ENCODE measurements around the gene UBASH3A.
A peak's percentile ranks its signal among the peaks of the same experiment; 100 is the strongest.

UBASH3A gene

DNA sequence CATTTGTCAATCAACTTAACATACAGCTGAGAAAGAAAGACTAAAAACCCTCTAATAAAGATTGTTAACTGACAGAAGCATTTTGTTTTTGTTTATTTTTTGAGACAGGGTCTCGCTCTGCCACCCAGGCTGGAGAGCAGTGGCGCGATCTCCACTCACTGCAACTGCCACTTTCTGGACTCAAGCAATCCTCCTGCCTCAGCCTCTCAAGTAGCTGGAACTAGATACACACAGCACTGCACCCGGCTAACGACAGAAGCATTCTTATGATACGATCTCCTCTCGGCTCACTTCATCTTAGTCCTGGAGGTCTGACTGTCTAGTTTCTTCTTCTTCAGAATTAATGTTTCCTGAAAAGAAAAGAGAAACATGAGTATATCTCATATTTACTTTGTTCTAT is 68.8 kb downstream of the UBASH3A start:
- no peak for DNase-seq (ENCODE audit: low read depth)
- no peak overlapping the region for H3K4me3 ChIP-seq (replicated peaks; ENCODE audit: low read depth, low read length)

DNA sequence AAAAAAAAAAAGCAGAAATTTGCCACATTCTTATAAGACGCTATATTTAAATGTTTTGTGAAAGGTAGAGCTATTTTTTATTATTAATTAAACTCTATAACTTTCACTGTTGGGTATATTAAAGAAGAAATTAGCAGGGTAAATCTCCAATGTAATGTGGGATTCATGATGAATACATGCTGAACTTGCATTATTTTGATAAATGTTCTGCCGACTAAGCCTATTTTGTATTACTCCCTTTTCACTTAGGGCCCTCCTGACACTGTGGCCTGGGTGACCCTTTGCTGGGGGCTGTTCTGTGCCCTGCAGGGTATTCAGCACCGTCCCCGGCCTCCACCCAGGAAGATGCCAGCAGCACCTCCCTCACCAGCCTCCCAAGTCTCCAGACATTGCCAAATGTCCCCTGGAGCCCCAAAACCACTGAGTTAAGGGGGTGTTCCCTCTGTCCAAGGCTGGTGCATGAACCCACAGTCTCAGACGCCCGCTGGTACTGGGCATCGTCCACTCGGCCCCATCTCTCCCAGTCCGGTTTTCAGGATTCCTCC is 69.9 kb downstream of the UBASH3A start:
- no peak for DNase-seq (ENCODE audit: low read depth)

More for the DNA sequence above, 68.8 kb downstream of the UBASH3A start:
- no peak for TF ChIP-seq CTCF (IDR thresholded peaks at IDR 0.05; ENCODE audit: low read length, missing control alignments)

GRCh38 chr21:42474043-42474831 is 70.5 kb downstream of the UBASH3A start:
- peak; percentile 18 for DNase-seq (ENCODE audit: low read depth)
- H3K4me3 ChIP-seq (replicated peaks; ENCODE audit: low read depth, low read length), result no peak overlapping the region
- no peak for TF ChIP-seq CTCF (IDR thresholded peaks at IDR 0.05; ENCODE audit: low read length, missing control alignments)

More for the DNA sequence above, 69.9 kb downstream of the UBASH3A start:
- no peak for TF ChIP-seq CTCF (IDR thresholded peaks at IDR 0.05; ENCODE audit: low read length, missing control alignments)
- no peak overlapping the region for H3K4me3 ChIP-seq (replicated peaks; ENCODE audit: low read depth, low read length)

- DNase-seq (ENCODE audit: low read depth), result no peak
- H3K4me3 ChIP-seq (replicated peaks; ENCODE audit: low read depth, low read length), result no peak overlapping the region
- no peak for TF ChIP-seq CTCF (IDR thresholded peaks at IDR 0.05; ENCODE audit: low read length, missing control alignments)
Observed at GRCh38 chr21:42475036-42475435, 71.3 kb downstream of the UBASH3A start.

DNA sequence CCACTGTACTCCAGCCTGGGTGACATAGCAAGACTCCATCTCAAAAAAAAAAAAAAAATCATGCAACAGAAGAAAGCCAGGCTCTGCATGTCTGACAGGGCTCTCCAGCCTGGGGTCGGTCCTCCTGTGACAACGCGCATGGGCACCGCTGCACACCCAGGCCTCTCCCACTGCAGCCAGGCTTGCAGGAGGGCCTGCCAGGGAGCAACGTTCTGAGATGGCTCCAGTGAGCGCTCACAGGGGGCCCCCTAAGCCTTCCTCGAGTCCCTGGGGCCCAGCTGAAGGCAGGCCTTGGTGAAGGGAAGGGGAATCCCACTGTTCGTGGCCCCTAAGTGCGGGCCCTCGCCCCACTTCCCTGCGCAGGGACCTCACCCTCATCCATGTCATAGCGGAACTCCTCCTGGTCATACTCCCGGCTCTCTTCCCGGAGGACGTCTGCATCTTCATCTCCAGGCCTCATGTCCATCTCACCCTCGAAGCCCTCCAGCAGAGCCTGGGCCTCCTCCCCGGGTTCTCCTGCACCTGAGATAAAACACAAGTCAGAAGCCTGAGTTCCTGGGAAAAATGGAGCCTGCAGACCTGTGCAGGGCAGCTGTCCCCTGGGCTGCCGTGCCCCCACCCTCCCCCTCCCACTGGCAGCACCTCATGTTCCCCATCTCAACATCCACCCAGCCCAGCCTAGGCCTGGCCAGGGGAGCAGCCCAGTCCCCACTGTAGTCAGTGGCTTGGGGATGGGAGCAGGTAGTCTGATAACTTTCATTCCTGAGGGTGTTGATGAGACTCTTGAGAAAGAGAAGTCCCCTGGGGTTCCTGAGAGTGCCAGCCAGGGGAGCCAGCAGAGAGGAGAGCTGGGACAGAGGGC is 72.1 kb downstream of the UBASH3A start:
- H3K4me3 ChIP-seq (replicated peaks; ENCODE audit: low read depth, low read length), result no peak overlapping the region
- DNase-seq (ENCODE audit: low read depth), result no peak
- TF ChIP-seq CTCF (IDR thresholded peaks at IDR 0.05; ENCODE audit: low read length, missing control alignments), result no peak

GRCh38 chr21:42476388-42477331 is 73.0 kb downstream of the UBASH3A start:
- DNase-seq (ENCODE audit: low read depth), result no peak
- H3K4me3 ChIP-seq (replicated peaks; ENCODE audit: low read depth, low read length), result no peak overlapping the region
- no peak for TF ChIP-seq CTCF (IDR thresholded peaks at IDR 0.05; ENCODE audit: low read length, missing control alignments)

All from fibroblast of pulmonary artery (primary cell).